22Rv1 (cell line): ENCODE data around the gene ATP5ME.
"Not testable (repeated sequence)": the region's sequence is repeated elsewhere in the genome, so short reads cannot be mapped to it uniquely, and the experiment has no call there.

Source experiments
- H3K27ac ChIP-seq: fragments of 450-650 bp; 2 replicates; pipeline ENCODE4 v1.5.1; 2017
- CTCF ChIP-seq: fragments of 450-650 bp; IDR thresholded peaks from 2 replicates; pipeline ENCODE4 v1.5.1; 2017; ENCODE audit warnings: mild to moderate bottlenecking
- ZFX ChIP-seq: fragments of 450-650 bp; IDR thresholded peaks from 2 replicates; pipeline ENCODE4 v1.6.1; 2017; ENCODE audit warnings: antibody characterized with exemption, borderline replicate concordance

ATP5ME gene

GRCh38 chr4:675980-676870 is 2.1 kb upstream of the ATP5ME start:
- TF ChIP-seq CTCF (no peak), ZFX (no peak)
- H3K27ac ChIP-seq = peak overlapping the region; percentile 86

GRCh38 chr4:675036-675882 is 1.2 kb upstream of the ATP5ME start:
- peak overlapping the region; percentile 86 for H3K27ac ChIP-seq
- no peak for TF ChIP-seq ZFX

- no peak for TF ChIP-seq ZFX
- TF ChIP-seq CTCF = no peak
- H3K27ac ChIP-seq = peak overlapping the region; percentile 86
Observed at GRCh38 chr4:673349-674091, 556 bp downstream of the ATP5ME start.

GRCh38 chr4:671769-672168 is 2.3 kb downstream of the ATP5ME start:
- TF ChIP-seq CTCF (no peak), ZFX (no peak)
- no peak overlapping the region for H3K27ac ChIP-seq

- not testable (repeated sequence) for H3K27ac ChIP-seq
Observed at GRCh38 chr4:669806-670559, 4.1 kb downstream of the ATP5ME start.

GRCh38 chr4:668219-668618 is 5.9 kb downstream of the ATP5ME start:
- not testable (repeated sequence) for H3K27ac ChIP-seq

GRCh38 chr4:667545-667925 is 6.5 kb downstream of the ATP5ME start:
- H3K27ac ChIP-seq = no peak overlapping the region
- TF ChIP-seq CTCF = no peak
- TF ChIP-seq ZFX = no peak

- TF ChIP-seq CTCF (no peak), ZFX (no peak)
- no peak overlapping the region for H3K27ac ChIP-seq
Observed at GRCh38 chr4:666822-667544, 7.1 kb downstream of the ATP5ME start.
